ENCODE measurements around the gene REEP2.

- no peak for TF ChIP-seq CTCF (IDR thresholded peaks at IDR 0.05)
- no peak for TF ChIP-seq POLR2AphosphoS5 (IDR thresholded peaks at IDR 0.05; ENCODE audit: insufficient read depth in 1 of 2, low read depth in 1 of 2)
- TF ChIP-seq POLR2A (IDR thresholded peaks at IDR 0.05): no peak
Observed at GRCh38 chr5:138445547-138446271, 6.9 kb downstream of the REEP2 start.

Measured in vagina (tissue), 2 donors.